Measurements from ENCODE around the gene JCAD. TPM values are rescaled to one million over a fixed set of nuclear protein-coding genes. Genes with fewer than 3 reads are reported as not detected.

The JCAD gene
- total and polyA plus RNA-seq, 4 donors, result 11.3 to 93.7 (median 27.1) TPM

- Histone ChIP-seq H3K4me1 (ENCODE audit: control insufficient read depth in 5 of 5, insufficient read depth in 5 of 5, low read length in 5 of 5) (peaks cover 0 to 26% (median 7%) of the 10 kb centered on the region in 5 donors), H3K27ac (ENCODE audit: low read depth in 1 of 2, low read length in 1 of 2) (peak overlapping the region in 1 of 2 donors; percentile 45), H3K9ac (ENCODE audit: insufficient read depth in 1 of 2, low read length in 2 of 2) (no peak overlapping the region), H3K9me3 (ENCODE audit: control insufficient read depth in 4 of 4, insufficient read depth in 3 of 4, low read length in 3 of 4) (no peaks in the 10 kb centered on the region), H3K36me3 (ENCODE audit: control insufficient read depth in 4 of 4, insufficient read depth in 4 of 4, low read length in 4 of 4) (peaks cover 0 to 4% (median 2%) of the 10 kb centered on the region in 4 donors), H3K27me3 (ENCODE audit: control insufficient read depth in 3 of 3, insufficient read depth in 3 of 3, low read length in 2 of 3) (no peaks in the 10 kb centered on the region), H3K4me3 (no peak overlapping the region)
- DNase-seq (no peak), ATAC-seq (ENCODE audit: insufficient read depth, low FRiP score) (no peak)
- TF ChIP-seq CTCF (IDR thresholded peaks at IDR 0.05; ENCODE audit: control extremely low read depth, extremely low read depth), result no peak
- 63 to 76% methylated on average over 6 of the region's 6 CpGs for WGBS, 2 donors
Observed at GRCh38 chr10:30018496-30018895, 40.9 kb downstream of the JCAD start.

GRCh38 chr10:30017966-30018365 is 41.4 kb downstream of the JCAD start:
- Histone ChIP-seq H3K9me3 (ENCODE audit: control insufficient read depth in 4 of 4, insufficient read depth in 3 of 4, low read length in 3 of 4) (no peaks in the 10 kb centered on the region), H3K27ac (ENCODE audit: low read depth in 1 of 2, low read length in 1 of 2) (peak overlapping the region in 1 of 2 donors; percentile 26), H3K36me3 (ENCODE audit: control insufficient read depth in 4 of 4, insufficient read depth in 4 of 4, low read length in 4 of 4) (peaks cover 0 to 3% (median 0%) of the 10 kb centered on the region in 4 donors), H3K9ac (ENCODE audit: insufficient read depth in 1 of 2, low read length in 2 of 2) (no peak overlapping the region), H3K27me3 (ENCODE audit: control insufficient read depth in 3 of 3, insufficient read depth in 3 of 3, low read length in 2 of 3) (no peaks in the 10 kb centered on the region), H3K4me3 (no peak overlapping the region), H3K4me1 (ENCODE audit: control insufficient read depth in 5 of 5, insufficient read depth in 5 of 5, low read length in 5 of 5) (peaks cover 0 to 32% (median 8%) of the 10 kb centered on the region in 5 donors)
- ATAC-seq (ENCODE audit: insufficient read depth, low FRiP score) (no peak), DNase-seq (no peak)
- no peak for TF ChIP-seq CTCF (IDR thresholded peaks at IDR 0.05; ENCODE audit: control extremely low read depth, extremely low read depth)
- WGBS, 2 donors, result 24 to 40% methylated on average over 6 of the region's 6 CpGs

- Histone ChIP-seq H3K4me1 (ENCODE audit: control insufficient read depth in 5 of 5, insufficient read depth in 5 of 5, low read length in 5 of 5) (peaks cover 0 to 35% (median 8%) of the 10 kb centered on the region in 5 donors), H3K27me3 (ENCODE audit: control insufficient read depth in 3 of 3, insufficient read depth in 3 of 3, low read length in 2 of 3) (no peaks in the 10 kb centered on the region), H3K9me3 (ENCODE audit: control insufficient read depth in 4 of 4, insufficient read depth in 3 of 4, low read length in 3 of 4) (no peaks in the 10 kb centered on the region), H3K27ac (ENCODE audit: low read depth in 1 of 2, low read length in 1 of 2) (no peak overlapping the region), H3K36me3 (ENCODE audit: control insufficient read depth in 4 of 4, insufficient read depth in 4 of 4, low read length in 4 of 4) (peaks cover 0 to 3% (median 0%) of the 10 kb centered on the region in 4 donors), H3K9ac (ENCODE audit: insufficient read depth in 1 of 2, low read length in 2 of 2) (no peak overlapping the region), H3K4me3 (no peak overlapping the region)
- no peak for TF ChIP-seq CTCF (IDR thresholded peaks at IDR 0.05; ENCODE audit: control extremely low read depth, extremely low read depth)
- no peak for ATAC-seq (ENCODE audit: insufficient read depth, low FRiP score)
- DNase-seq, result no peak
- WGBS, 2 donors, result 17 to 38% methylated on average over 6 of the region's 6 CpGs
Observed at GRCh38 chr10:30017556-30017955, 41.8 kb downstream of the JCAD start.

GRCh38 chr10:30014511-30014910 is 44.9 kb downstream of the JCAD start:
- Histone ChIP-seq H3K27me3 (ENCODE audit: control insufficient read depth in 3 of 3, insufficient read depth in 3 of 3, low read length in 2 of 3) (no peaks in the 10 kb centered on the region), H3K4me1 (ENCODE audit: control insufficient read depth in 5 of 5, insufficient read depth in 5 of 5, low read length in 5 of 5) (peaks cover 3 to 54% (median 8%) of the 10 kb centered on the region in 5 donors), H3K36me3 (ENCODE audit: control insufficient read depth in 4 of 4, insufficient read depth in 4 of 4, low read length in 4 of 4) (no peaks in the 10 kb centered on the region), H3K4me3 (no peak overlapping the region), H3K27ac (ENCODE audit: low read depth in 1 of 2, low read length in 1 of 2) (no peak overlapping the region), H3K9ac (ENCODE audit: insufficient read depth in 1 of 2, low read length in 2 of 2) (no peak overlapping the region), H3K9me3 (ENCODE audit: control insufficient read depth in 4 of 4, insufficient read depth in 3 of 4, low read length in 3 of 4) (no peaks in the 10 kb centered on the region)
- 75 to 82% methylated on average over 8 of the region's 8 CpGs for WGBS, 2 donors
- DNase-seq (no peak), ATAC-seq (ENCODE audit: insufficient read depth, low FRiP score) (no peak)
- TF ChIP-seq CTCF (IDR thresholded peaks at IDR 0.05; ENCODE audit: control extremely low read depth, extremely low read depth), result no peak
